ENCODE measurements around the gene FAHD1. TPM values are rescaled to one million over a fixed set of nuclear protein-coding genes. Genes with fewer than 3 reads are reported as not detected.

Gene FAHD1
- total RNA-seq, 1 donor from 2014 or later, result 26.3 TPM

- DNase-seq, result no peak
- Histone ChIP-seq H3K36me3 (peaks cover 57% of the 10 kb centered on the region), H3K27ac (replicated peaks) (no peak overlapping the region), H3K4me1 (peaks cover 60% of the 10 kb centered on the region), H3K4me3 (no peak overlapping the region), H3K9me3 (replicated peaks) (no peaks in the 10 kb centered on the region), H3K27me3 (ENCODE audit: low read depth) (no peaks in the 10 kb centered on the region)
- intact Hi-C loops (cut with micrococcal nuclease), result no loop called here
- TF ChIP-seq CTCF (IDR thresholded peaks at IDR 0.05; ENCODE audit: borderline replicate concordance), result no peak
Measured at GRCh38 chr16:1779741-1780676, 47.0 kb upstream of the FAHD1 start.

GRCh38 chr16:1780677-1781072 lies 46.3 kb upstream of the FAHD1 start:
- H3K4me3 ChIP-seq, result peak overlapping the region; percentile 96
- H3K4me1 ChIP-seq, result peaks cover 63% of the 10 kb centered on the region
- H3K36me3 ChIP-seq, result peaks cover 50% of the 10 kb centered on the region
- intact Hi-C loops (cut with micrococcal nuclease), result no loop called here
- no peaks in the 10 kb centered on the region for H3K9me3 ChIP-seq (replicated peaks)
- H3K27me3 ChIP-seq (ENCODE audit: low read depth), result no peaks in the 10 kb centered on the region
- no peak overlapping the region for H3K27ac ChIP-seq (replicated peaks)
- no peak for TF ChIP-seq CTCF (IDR thresholded peaks at IDR 0.05; ENCODE audit: borderline replicate concordance)
- DNase-seq, result no peak

GRCh38 chr16:1781254-1781653 lies 45.8 kb upstream of the FAHD1 start:
- H3K36me3 ChIP-seq, result peaks cover 49% of the 10 kb centered on the region
- no peak for DNase-seq
- intact Hi-C loops (cut with micrococcal nuclease), result no loop called here
- H3K4me3 ChIP-seq, result peak overlapping the region; percentile 96
- no peak for TF ChIP-seq CTCF (IDR thresholded peaks at IDR 0.05; ENCODE audit: borderline replicate concordance)
- peaks cover 69% of the 10 kb centered on the region for H3K4me1 ChIP-seq
- H3K27me3 ChIP-seq (ENCODE audit: low read depth), result no peaks in the 10 kb centered on the region
- peak overlapping the region; percentile 90 for H3K27ac ChIP-seq (replicated peaks)
- H3K9me3 ChIP-seq (replicated peaks), result no peaks in the 10 kb centered on the region

GRCh38 chr16:1781758-1782407 lies 45.1 kb upstream of the FAHD1 start:
- no peak for DNase-seq
- Histone ChIP-seq H3K27me3 (ENCODE audit: low read depth) (no peaks in the 10 kb centered on the region), H3K27ac (replicated peaks) (peak overlapping the region; percentile 90), H3K36me3 (peaks cover 49% of the 10 kb centered on the region), H3K4me1 (peaks cover 67% of the 10 kb centered on the region), H3K9me3 (replicated peaks) (no peaks in the 10 kb centered on the region), H3K4me3 (peak overlapping the region; percentile 96)
- peak; percentile 17 for TF ChIP-seq CTCF (IDR thresholded peaks at IDR 0.05; ENCODE audit: borderline replicate concordance)
- intact Hi-C loops (cut with micrococcal nuclease), result no loop called here

- peak within 1 kb of the TSS; percentile 96 for H3K4me3 ChIP-seq
- H3K9me3 ChIP-seq (replicated peaks), result no peaks in the 10 kb centered on the region
- no peaks in the 10 kb centered on the region for H3K27me3 ChIP-seq (ENCODE audit: low read depth)
- intact Hi-C loops (cut with micrococcal nuclease), result no loop called here
- no peak for TF ChIP-seq CTCF (IDR thresholded peaks at IDR 0.05; ENCODE audit: borderline replicate concordance)
- peak; percentile 100 for DNase-seq
- H3K27ac ChIP-seq (replicated peaks), result peak within 1 kb of the TSS; percentile 91
- H3K36me3 ChIP-seq, result peaks cover 49% of the 10 kb centered on the region
- peaks cover 66% of the 10 kb centered on the region for H3K4me1 ChIP-seq
Measured at GRCh38 chr16:1782408-1783264, 44.4 kb upstream of the FAHD1 start, which contains the start of the genes NUBP2 and SPSB3. NUBP2 (plus strand) TSS chr16:1782960; CDS start chr16:1783021, 61 bp downstream. SPSB3 (minus strand) TSS chr16:1782571; CDS start chr16:1781483, 1,088 bp downstream.
